HG02571 (cell line): Measurements from ENCODE around the gene CDC25C.
"Not testable (repeated sequence)": the region's sequence is repeated elsewhere in the genome, so short reads cannot be mapped to it uniquely, and the experiment has no call there.

Experiments
- ATAC-seq: cut with Tn5 transposase; IDR thresholded peaks from one replicate; pipeline ENCODE4 v1.9.1; 2021; ENCODE audit warnings: mild to moderate bottlenecking, moderate library complexity; ENCODE audit not compliant: unreplicated experiment

The CDC25C gene

GRCh38 chr5:138349852-138350562 lies 18.4 kb upstream of the CDC25C start:
- ATAC-seq, result no peak

- no peak for ATAC-seq
Observed at GRCh38 chr5:138346889-138347288, 15.3 kb upstream of the CDC25C start.

GRCh38 chr5:138344887-138345622 lies 13.5 kb upstream of the CDC25C start:
- no peak for ATAC-seq

GRCh38 chr5:138340008-138340407 lies 8.4 kb upstream of the CDC25C start:
- ATAC-seq, result no peak

- no peak for ATAC-seq
Observed at GRCh38 chr5:138339464-138339863, 7.9 kb upstream of the CDC25C start.

- no peak for ATAC-seq
Observed at GRCh38 chr5:138339091-138339456, 7.5 kb upstream of the CDC25C start.

GRCh38 chr5:138338411-138339090 lies 6.9 kb upstream of the CDC25C start:
- ATAC-seq, result peak; percentile 16

GRCh38 chr5:138337685-138338410 lies 6.2 kb upstream of the CDC25C start, which contains the start of gene FAM53C:
Gene FAM53C (plus strand): TSS chr5:138338266. CDS start chr5:138341336, 3,070 bp downstream.
- ATAC-seq, result peak; percentile 84

- ATAC-seq, result peak; percentile 24
Observed at GRCh38 chr5:138336952-138337684, 5.5 kb upstream of the CDC25C start.

- ATAC-seq, result no peak
Observed at GRCh38 chr5:138334867-138335447, 3.4 kb upstream of the CDC25C start.

- ATAC-seq, result no peak
Observed at GRCh38 chr5:138330813-138331448, 673 bp downstream of the CDC25C start.

- not testable (repeated sequence) for ATAC-seq
Observed at GRCh38 chr5:138318211-138318610, 13.4 kb downstream of the CDC25C start.

- no peak for ATAC-seq
Observed at GRCh38 chr5:138316355-138316754, 15.2 kb downstream of the CDC25C start.

GRCh38 chr5:138315751-138316278 lies 15.8 kb downstream of the CDC25C start:
- ATAC-seq, result no peak

- ATAC-seq, result no peak
Observed at GRCh38 chr5:138305797-138306196, 25.8 kb downstream of the CDC25C start.

GRCh38 chr5:138303372-138303771 lies 28.2 kb downstream of the CDC25C start:
- ATAC-seq, result no peak

GRCh38 chr5:138289296-138289695 lies 42.3 kb downstream of the CDC25C start:
- ATAC-seq, result no peak

GRCh38 chr5:138287246-138287645 lies 44.4 kb downstream of the CDC25C start:
- ATAC-seq, result no peak
